ENCODE data around the gene NOTCH1.

NOTCH1 gene

DNA sequence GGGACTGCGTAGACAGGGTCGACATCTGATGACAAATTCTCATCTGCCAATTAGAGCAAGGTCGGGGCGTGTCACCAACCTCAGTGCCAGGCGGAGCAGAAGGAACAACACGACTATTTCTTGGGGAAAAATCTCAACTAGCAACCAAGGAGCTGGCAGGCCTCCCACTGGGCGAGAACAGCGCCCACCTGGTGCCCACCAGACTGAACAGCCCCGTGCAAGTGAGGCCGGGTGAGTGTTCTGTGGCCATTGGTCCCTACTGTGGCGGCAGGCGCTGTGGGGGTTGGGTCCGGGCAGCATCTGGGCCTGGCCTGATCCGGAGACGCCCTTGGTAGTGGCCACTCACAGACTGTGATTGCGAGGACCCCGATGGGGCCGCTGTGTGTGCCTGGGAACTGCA lies 11.5 kb downstream of the NOTCH1 start:
- no peak overlapping the region for H3K27ac ChIP-seq
- TF ChIP-seq, protein P1, sequence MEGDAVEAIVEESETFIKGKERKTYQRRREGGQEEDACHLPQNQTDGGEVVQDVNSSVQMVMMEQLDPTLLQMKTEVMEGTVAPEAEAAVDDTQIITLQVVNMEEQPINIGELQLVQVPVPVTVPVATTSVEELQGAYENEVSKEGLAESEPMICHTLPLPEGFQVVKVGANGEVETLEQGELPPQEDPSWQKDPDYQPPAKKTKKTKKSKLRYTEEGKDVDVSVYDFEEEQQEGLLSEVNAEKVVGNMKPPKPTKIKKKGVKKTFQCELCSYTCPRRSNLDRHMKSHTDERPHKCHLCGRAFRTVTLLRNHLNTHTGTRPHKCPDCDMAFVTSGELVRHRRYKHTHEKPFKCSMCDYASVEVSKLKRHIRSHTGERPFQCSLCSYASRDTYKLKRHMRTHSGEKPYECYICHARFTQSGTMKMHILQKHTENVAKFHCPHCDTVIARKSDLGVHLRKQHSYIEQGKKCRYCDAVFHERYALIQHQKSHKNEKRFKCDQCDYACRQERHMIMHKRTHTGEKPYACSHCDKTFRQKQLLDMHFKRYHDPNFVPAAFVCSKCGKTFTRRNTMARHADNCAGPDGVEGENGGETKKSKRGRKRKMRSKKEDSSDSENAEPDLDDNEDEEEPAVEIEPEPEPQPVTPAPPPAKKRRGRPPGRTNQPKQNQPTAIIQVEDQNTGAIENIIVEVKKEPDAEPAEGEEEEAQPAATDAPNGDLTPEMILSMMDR (conservative IDR thresholded peaks at IDR 0.05) = no peak

DNA sequence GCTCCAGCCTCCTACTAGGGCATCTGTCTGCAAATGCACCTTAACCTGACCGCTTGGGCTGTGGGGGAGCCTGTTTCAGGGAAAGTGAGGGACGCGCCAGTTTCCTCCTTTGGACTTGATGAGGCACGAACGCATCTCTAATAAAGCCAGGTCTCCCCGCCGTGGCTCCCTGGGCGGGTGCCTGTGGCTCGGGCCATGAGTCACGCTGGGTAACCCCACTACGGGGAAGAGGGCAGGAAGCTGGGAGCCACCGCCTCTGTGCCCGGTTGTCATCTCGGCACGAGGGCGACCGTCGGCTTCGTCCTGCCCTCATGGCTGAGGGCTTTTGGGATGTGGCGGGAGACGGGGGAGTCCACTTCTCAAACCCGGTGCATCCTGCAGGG lies 12.1 kb downstream of the NOTCH1 start:
- no peak overlapping the region for H3K27ac ChIP-seq
- TF ChIP-seq ZFX (IDR thresholded peaks at IDR 0.05) = no peak

DNA sequence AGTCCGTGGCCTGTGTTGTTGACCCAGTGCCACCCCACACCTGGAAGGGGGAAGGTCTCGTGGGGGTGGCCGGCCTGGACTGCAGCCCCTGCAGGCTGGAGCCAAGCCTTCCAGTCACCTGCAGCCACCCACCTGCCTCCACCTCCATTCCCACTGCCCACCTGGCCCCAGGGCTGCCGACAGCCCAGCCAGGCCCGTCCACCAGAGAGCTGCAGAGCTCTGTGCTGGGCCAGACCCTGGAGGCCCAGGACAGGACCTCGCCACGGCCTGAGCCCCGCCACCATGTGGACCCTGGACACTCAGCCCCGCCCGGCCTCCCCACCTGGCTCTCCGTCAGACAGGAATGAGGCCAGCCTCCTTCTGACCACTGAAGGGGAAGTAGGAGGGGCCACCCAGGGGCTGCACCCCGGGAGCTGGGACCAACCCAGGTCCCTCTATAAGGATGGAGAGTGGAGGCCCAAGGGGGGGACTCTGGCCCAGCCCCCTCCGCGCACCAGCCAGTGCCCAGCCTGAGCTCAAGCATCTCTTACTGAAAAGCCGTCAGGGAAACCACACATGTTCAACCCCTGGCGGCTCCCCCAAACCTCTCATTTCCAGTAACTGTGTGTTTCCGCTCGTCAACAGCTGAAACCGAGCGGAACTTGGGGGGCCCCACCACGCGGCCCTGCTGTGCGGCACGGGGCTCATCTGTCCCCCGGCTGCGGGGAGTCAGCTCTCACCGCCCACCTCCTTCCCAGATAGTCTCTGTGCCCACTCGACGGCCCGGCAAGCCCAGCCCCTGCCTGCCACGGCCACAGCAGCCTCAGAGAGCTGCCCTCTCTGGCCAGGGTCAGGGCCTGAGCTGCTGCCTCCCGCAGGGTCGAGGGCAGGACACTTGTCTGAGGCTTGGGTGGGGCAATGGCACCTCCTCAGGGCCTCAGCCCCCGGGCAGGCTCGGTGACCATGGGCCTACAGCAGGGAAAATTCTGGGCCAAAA lies 12.8 kb downstream of the NOTCH1 start:
- no peak for TF ChIP-seq ZFX (IDR thresholded peaks at IDR 0.05)
- TF ChIP-seq, protein P1 (conservative IDR thresholded peaks at IDR 0.05) = no peak
- H3K27ac ChIP-seq = no peak overlapping the region

DNA sequence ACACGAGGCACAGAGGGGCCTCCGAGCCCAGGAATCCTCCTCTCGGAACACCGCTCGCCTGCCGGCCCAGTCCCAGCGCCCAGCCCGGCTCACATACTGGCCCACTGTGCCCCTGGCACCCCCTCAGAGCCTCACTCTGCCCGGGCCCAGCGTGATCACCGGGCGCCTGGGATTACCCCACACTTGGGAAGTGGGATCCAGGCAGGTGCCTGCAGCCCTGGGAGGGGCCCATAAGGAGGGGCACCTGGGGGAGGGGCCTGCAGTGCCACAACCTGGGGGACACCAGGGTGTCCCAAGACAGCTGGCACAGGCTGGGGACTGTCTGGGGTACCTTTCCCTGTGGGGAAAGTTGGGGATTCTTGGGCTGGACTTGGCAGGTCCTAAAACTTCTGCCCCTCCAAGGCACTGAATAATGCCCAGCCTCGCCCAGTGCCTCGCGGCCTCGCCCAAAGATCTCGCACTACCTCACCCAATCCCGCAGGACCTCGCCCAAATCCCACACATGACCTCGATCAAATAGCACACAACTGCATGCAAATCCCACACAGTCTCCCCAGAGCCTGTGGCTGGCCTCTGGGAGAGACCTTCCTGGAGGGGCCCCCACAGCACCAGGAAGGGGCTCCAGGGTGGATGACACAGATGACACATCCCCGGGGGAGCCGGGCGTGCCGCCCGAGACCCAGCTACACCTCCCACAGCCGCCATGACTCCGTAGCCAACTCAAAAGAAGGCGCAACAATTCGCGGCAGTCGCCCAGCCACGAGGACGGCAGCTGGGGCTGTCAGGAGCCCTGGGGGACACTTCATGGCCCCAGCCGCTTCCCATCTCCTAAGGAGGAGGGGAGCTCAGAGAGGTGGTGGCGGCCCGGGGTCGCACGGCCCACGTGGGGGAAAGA lies 13.7 kb downstream of the NOTCH1 start:
- no peak overlapping the region for H3K27ac ChIP-seq
- no peak for TF ChIP-seq ZFX (IDR thresholded peaks at IDR 0.05)
- TF ChIP-seq, protein P1 (conservative IDR thresholded peaks at IDR 0.05) = no peak

DNA sequence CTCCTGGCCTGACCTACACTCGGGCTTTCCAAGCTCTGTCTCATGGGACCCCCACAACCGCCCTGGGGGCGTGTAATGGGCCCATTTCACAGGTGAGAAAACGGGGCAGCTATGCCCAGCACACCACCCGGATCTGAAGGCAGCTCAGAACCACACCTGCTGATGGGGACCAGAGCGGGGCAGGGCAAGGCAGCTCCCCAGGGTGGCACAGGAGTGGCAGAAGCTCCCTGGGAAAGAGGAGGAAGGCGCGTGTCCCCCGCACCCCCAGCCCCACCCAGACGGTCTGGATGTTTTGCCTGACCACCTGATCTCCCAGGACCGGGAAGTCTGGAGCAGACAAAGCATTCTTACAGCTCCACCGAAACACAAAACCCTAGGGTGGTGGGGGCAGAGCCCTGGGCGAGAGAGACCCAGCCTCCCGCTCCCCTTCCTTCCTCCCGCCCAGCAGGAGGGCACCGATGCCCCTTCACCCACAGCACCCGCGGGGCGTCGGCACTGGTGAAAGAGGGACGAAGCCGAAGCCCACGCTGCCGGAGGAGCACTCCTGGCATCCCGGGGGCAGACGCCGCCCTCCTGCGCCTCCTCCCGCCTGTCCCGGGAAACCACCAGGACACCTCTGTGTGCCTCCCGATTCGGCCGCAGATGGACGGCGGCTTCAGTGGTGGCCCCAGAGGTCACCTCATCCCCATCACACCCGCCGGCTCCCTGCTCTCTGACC lies 14.5 kb downstream of the NOTCH1 start:
- peak overlapping the region; percentile 41; the same call in 1 of the 2 replicates for H3K27ac ChIP-seq
- no peak for TF ChIP-seq ZFX (IDR thresholded peaks at IDR 0.05)
- TF ChIP-seq, protein P1 (conservative IDR thresholded peaks at IDR 0.05) = no peak

DNA sequence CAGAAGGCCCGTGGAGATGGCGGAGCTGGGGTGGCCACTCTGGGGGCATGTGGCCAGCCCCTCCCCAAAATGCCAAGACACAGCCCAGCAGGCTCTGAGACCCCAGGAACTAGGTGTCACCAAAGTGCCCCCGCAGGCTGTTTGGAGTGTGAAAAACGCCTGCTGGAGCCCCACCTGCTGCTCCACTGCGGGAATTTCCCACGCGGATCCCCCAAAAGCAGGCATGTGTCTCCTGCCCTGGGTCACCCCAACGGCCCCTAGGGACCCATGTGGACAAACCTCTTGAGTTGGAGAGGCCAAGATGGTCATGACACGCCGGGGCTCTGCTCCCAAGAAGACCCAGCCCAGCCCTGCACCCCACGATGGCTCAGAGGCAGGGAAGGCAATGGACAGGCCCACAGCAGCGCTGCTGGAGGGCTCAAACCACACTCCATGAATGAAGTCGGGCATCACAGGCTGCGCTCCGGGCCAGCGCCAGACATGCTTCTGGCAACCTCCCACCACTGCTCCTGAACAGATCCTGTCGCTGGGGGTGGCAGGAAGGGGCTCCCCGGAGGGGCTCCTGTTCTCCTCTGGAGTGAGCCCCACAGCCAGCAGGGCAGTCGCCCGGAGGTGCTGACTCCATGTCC lies 15.3 kb downstream of the NOTCH1 start:
- TF ChIP-seq, protein P1 (conservative IDR thresholded peaks at IDR 0.05) = no peak
- TF ChIP-seq ZFX (IDR thresholded peaks at IDR 0.05) = no peak
- peak overlapping the region; percentile 41 for H3K27ac ChIP-seq

All from C4-2B (cell line).